HG02840 (cell line): ENCODE data around the gene IQSEC3.

Experiments used
- ATAC-seq: cut with Tn5 transposase; IDR thresholded peaks from one replicate; pipeline ENCODE4 v1.9.1; 2021; ENCODE audit warnings: mild to moderate bottlenecking, moderate library complexity, moderate number of reproducible peaks; ENCODE audit not compliant: unreplicated experiment, low FRiP score

The IQSEC3 gene

GRCh38 chr12:159156-159782 lies 92.7 kb downstream of the IQSEC3 start:
- no peak for ATAC-seq

- no peak for ATAC-seq
These were observed 94.3 kb downstream of the IQSEC3 start for GRCh38 chr12:160858-161257.

- no peak for ATAC-seq
These were observed 95.3 kb downstream of the IQSEC3 start for GRCh38 chr12:161823-162222.

GRCh38 chr12:162467-163307 lies 96.1 kb downstream of the IQSEC3 start:
- no peak for ATAC-seq

- no peak for ATAC-seq
These were observed 96.9 kb downstream of the IQSEC3 start for GRCh38 chr12:163406-163986.

- no peak for ATAC-seq
These were observed 97.6 kb downstream of the IQSEC3 start for GRCh38 chr12:164207-164606.

GRCh38 chr12:165862-166368 lies 99.3 kb downstream of the IQSEC3 start:
- ATAC-seq: no peak

GRCh38 chr12:166425-167075 lies 100.0 kb downstream of the IQSEC3 start:
- ATAC-seq: no peak

GRCh38 chr12:167959-168600 lies 101.5 kb downstream of the IQSEC3 start:
- no peak for ATAC-seq

- ATAC-seq: no peak
These were observed 102.4 kb downstream of the IQSEC3 start for GRCh38 chr12:168763-169525.

GRCh38 chr12:169528-170370 lies 103.2 kb downstream of the IQSEC3 start:
- no peak for ATAC-seq

GRCh38 chr12:170371-171225 lies 104.0 kb downstream of the IQSEC3 start:
- no peak for ATAC-seq

- no peak for ATAC-seq
These were observed 104.7 kb downstream of the IQSEC3 start for GRCh38 chr12:171276-171675.

- no peak for ATAC-seq
These were observed 105.4 kb downstream of the IQSEC3 start for GRCh38 chr12:171743-172676.

GRCh38 chr12:172732-173161 lies 106.2 kb downstream of the IQSEC3 start:
- no peak for ATAC-seq

GRCh38 chr12:174124-174523 lies 107.6 kb downstream of the IQSEC3 start:
- no peak for ATAC-seq

GRCh38 chr12:174596-174995 lies 108.0 kb downstream of the IQSEC3 start:
- no peak for ATAC-seq
